GM12864 (cell line): ENCODE results near the gene SLC37A1.

ENCODE experiments used
- DNase-seq: peaks from one replicate; pipeline ENCODE4 v3.0.0-alpha.2; 2011; ENCODE audit warnings: low read depth
- H3K4me3 ChIP-seq: 2 replicates; pipeline ENCODE4 v1.5.1; 2011; ENCODE audit warnings: mild to moderate bottlenecking, low read depth, low read length, control low read depth
- CTCF ChIP-seq: IDR thresholded peaks from 2 replicates; pipeline ENCODE4 v1.5.1; 2011; ENCODE audit warnings: low read depth, mild to moderate bottlenecking, moderate library complexity, low read length, control low read depth, inconsistent platforms; ENCODE audit errors: missing control alignments

SLC37A1 gene

DNA sequence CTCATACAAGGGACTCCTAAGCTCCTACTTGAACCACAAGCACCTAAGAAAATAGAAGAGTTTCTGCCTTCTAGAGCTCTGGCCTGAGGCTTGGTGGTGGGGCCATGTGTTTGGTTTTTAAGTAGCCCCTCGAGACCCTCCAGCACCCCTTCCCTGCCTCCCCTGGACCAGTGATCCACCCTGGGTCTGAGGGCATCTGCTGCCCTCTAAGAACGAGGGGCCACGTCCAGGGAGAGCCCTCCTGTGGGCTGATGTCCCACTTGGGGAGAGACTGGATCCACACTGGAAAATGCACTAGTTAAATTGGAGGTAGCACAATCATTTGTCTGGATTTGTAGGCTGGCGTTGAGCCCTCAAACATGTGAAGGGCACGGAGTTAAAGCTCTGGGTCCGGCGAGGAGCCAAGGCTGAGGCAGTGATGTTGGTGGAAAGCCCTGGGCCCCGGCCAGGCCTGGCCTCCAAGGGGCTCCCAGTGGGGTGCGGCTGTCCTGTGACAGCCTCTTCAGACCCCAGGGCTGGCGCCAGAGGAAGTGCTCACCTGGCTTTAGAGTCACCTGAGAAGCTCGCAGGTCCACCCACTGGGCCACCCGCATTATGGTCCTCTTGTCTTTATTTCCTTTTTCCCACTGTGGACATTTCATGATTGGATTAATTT lies 65.2 kb downstream of the SLC37A1 start:
- DNase-seq: no peak
- no peak overlapping the region for H3K4me3 ChIP-seq
- TF ChIP-seq CTCF: no peak

GRCh38 chr21:42579456-42580075 lies 65.9 kb downstream of the SLC37A1 start:
- TF ChIP-seq CTCF: no peak
- no peak overlapping the region for H3K4me3 ChIP-seq
- no peak for DNase-seq

GRCh38 chr21:42580076-42580792 lies 66.6 kb downstream of the SLC37A1 start:
- no peak for DNase-seq

GRCh38 chr21:42580793-42581321 lies 67.2 kb downstream of the SLC37A1 start:
- no peak for TF ChIP-seq CTCF
- no peak overlapping the region for H3K4me3 ChIP-seq
- DNase-seq: no peak

More at GRCh38 chr21:42580076-42580792, 66.6 kb downstream of the SLC37A1 start:
- TF ChIP-seq CTCF: no peak
- H3K4me3 ChIP-seq: no peak overlapping the region

DNA sequence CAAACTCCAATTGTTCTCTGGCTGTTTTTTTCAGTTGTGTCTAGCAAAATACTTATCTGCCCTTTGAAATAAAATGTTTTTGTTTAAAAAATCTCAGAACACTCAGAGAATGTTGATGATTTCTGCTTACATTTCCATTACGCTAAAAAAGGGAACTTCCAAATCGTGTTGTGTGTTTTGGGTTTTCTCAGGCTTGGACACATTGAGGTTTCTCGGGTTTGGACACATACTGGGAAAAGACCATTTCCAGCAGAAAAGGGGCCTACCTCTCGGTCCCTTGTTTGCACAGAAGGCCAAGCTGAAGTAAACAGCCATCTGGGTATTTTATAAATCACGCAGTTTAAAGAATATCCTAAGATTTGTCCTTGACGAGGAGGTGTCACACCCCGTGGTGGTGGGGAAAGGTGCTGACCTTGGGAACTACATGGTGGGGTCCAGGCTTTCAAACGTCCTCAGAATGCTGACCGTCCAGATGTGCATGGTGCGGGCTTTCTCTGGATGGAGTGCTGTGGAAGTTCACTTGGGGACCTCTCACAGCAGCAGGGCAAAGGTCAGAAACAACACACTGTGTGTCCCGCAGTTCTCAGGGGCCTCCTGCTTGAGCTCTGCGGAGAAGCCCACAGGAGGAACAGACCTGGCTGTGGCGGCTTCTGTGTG lies 67.8 kb downstream of the SLC37A1 start:
- no peak for TF ChIP-seq CTCF

GRCh38 chr21:42581993-42582786 lies 68.5 kb downstream of the SLC37A1 start:
- H3K4me3 ChIP-seq: no peak overlapping the region
- TF ChIP-seq CTCF: no peak
- DNase-seq: no peak

More for the DNA sequence above, 67.8 kb downstream of the SLC37A1 start:
- no peak overlapping the region for H3K4me3 ChIP-seq
- no peak for DNase-seq
